Activated CD8-positive, alpha-beta T cell treated with anti-CD3 and anti-CD28 coated beads for 36 hours (primary cell): ENCODE results near the gene TMEM200C. TPM values are rescaled to one million over a fixed set of nuclear protein-coding genes. Genes with fewer than 3 reads are reported as not detected.

ENCODE experiments used
- ATAC-seq: fragments of 200-7000 bp; cut with Tn5 transposase; one replicate; pipeline ENCODE4 v1.10.0; 2021; ENCODE audit warnings: mild to moderate bottlenecking, moderate library complexity
- CTCF ChIA-PET: fragments of 350-600 bp; sonication (Branson Sonifier 250); formaldehyde crosslinking; loops from one replicate; lab custom pipeline; 2021; ENCODE audit warnings: antibody characterized with exemption; lab: Charles Lee
- POLR2A ChIA-PET: fragments of 350-600 bp; sonication (Branson Sonifier 250); formaldehyde crosslinking; loops from one replicate; lab custom pipeline; 2021; ENCODE audit warnings: antibody characterized with exemption; lab: Charles Lee
- DNase-seq: peaks from one replicate; pipeline ENCODE4 v3.0.0-alpha.2; 2020
- H3K27ac Mint-ChIP-seq: one replicate; pipeline ENCODE4 v1.8.0; 2021; ENCODE audit warnings: mild to moderate bottlenecking, mixed read lengths
- H3K27me3 Mint-ChIP-seq: one replicate; pipeline ENCODE4 v1.8.0; 2021; ENCODE audit warnings: mixed read lengths
- H3K36me3 Mint-ChIP-seq: one replicate; pipeline ENCODE4 v1.8.0; 2021; ENCODE audit warnings: low read depth, mixed read lengths
- H3K4me1 Mint-ChIP-seq: one replicate; pipeline ENCODE4 v1.8.0; 2021; ENCODE audit warnings: low read depth, mixed read lengths
- H3K4me3 Mint-ChIP-seq: one replicate; pipeline ENCODE4 v1.8.0; 2021; ENCODE audit warnings: mild to moderate bottlenecking, moderate library complexity, mixed read lengths
- H3K9me3 Mint-ChIP-seq: one replicate; pipeline ENCODE4 v1.8.0; 2021; ENCODE audit warnings: mixed read lengths
- intact Hi-C: fragments of 100-400 bp; cut with micrococcal nuclease; formaldehyde crosslinking; loops from one replicate; pipeline ENCODE4 v1.10.0; 2022
- total RNA-seq, 2 experiments: library from RNA; stranded (reverse); gene quantifications; one replicate each; pipeline ENCODE4 v1.2.3, GENCODE V29; 2021
- TF ChIP-seq, protein P1 (sequence below): fragments of 200-600 bp; IDR thresholded peaks from one replicate; pipeline ENCODE4 v1.8.0; 2022; ENCODE audit warnings: antibody characterized with exemption, mild to moderate bottlenecking

Gene TMEM200C
- total RNA-seq, 2 experiments from 2014 or later, result not detected

DNA sequence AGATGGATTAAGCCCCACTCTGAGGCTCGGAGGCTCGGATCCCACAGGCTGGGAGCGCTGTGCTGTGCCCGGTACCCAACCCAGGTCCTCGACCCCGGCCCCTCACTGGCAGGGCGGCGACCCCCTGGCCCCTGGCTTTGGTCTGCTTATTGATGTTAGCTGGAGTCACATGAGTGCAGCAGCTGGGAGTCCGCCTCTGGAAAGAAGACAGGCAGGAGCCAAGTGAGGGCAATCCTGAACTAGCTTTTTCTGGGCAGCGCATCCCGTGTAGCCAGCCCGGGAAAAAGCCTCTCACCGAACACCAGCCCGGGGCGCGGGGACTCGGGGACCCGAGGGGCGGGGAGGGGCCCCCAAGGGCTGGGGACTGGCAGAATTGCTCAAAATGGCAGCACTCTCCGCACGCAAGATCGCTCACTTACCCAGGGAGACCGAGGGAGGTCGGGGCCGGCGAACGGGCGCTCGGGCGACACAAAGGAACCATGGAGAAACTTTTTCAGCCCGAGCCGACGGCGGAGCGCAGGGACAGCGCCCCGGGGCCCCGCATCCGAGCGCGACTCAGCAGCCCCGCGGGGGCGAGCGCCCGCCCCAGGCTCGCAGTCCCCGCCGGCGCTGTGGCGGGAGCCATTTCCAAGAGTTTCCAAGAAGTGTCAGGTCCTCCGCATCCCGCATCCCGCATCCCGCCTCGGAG lies 567 bp downstream of the TMEM200C start:
- ChIA-PET CTCF (interaction anchor here (1.3 to 1.4 kb wide), 2 partner anchors 10 to 15 kb away, joined by 4 read pairs; no protein-coding TSS in a partner anchor), POLR2A (no interaction called here)
- H3K4me1 Mint-ChIP-seq, result peaks cover 8% of the 10 kb centered on the region
- no peak overlapping the region for H3K27ac Mint-ChIP-seq
- no peak for ATAC-seq
- TF ChIP-seq, protein P1, sequence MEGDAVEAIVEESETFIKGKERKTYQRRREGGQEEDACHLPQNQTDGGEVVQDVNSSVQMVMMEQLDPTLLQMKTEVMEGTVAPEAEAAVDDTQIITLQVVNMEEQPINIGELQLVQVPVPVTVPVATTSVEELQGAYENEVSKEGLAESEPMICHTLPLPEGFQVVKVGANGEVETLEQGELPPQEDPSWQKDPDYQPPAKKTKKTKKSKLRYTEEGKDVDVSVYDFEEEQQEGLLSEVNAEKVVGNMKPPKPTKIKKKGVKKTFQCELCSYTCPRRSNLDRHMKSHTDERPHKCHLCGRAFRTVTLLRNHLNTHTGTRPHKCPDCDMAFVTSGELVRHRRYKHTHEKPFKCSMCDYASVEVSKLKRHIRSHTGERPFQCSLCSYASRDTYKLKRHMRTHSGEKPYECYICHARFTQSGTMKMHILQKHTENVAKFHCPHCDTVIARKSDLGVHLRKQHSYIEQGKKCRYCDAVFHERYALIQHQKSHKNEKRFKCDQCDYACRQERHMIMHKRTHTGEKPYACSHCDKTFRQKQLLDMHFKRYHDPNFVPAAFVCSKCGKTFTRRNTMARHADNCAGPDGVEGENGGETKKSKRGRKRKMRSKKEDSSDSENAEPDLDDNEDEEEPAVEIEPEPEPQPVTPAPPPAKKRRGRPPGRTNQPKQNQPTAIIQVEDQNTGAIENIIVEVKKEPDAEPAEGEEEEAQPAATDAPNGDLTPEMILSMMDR, result no peak
- DNase-seq, result no peak
- intact Hi-C loops, result no loop called here
- H3K36me3 Mint-ChIP-seq, result no peaks in the 10 kb centered on the region
- peak overlapping the region; percentile 2 for H3K4me3 Mint-ChIP-seq
- peaks cover 60% of the 10 kb centered on the region for H3K27me3 Mint-ChIP-seq
- no peaks in the 10 kb centered on the region for H3K9me3 Mint-ChIP-seq

DNA sequence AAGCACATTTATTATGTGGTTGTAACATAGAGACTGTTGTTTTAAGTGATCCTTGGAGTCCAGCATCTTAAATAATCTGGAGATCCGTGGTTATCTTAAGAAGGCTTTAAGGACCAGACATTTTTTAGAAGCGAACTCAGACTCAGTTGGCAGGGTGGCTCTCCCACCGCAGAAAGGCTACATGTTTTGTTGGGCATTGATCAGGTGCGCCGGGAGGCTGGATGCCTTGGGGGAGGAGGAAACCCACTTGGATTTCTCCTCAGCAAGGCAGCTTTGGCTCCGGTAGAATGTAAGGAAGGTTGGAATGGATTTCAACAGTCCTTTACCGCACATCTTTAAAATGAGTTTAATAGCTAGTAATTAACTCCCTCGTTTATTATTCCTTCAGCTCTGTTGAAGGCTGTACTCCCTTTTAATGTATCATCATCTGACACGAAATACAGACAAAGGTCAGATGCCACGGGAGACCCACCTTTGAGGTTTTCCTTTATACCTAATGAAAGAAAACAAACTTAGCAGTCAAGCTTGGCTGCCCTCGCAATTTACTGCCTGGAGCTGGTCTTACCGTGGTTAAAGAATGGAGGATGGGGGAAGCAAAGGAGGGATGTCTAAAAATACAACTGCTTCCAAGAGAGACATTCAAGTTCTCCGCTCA lies 1.2 kb downstream of the TMEM200C start:
- H3K4me1 Mint-ChIP-seq, result peaks cover 8% of the 10 kb centered on the region

DNA sequence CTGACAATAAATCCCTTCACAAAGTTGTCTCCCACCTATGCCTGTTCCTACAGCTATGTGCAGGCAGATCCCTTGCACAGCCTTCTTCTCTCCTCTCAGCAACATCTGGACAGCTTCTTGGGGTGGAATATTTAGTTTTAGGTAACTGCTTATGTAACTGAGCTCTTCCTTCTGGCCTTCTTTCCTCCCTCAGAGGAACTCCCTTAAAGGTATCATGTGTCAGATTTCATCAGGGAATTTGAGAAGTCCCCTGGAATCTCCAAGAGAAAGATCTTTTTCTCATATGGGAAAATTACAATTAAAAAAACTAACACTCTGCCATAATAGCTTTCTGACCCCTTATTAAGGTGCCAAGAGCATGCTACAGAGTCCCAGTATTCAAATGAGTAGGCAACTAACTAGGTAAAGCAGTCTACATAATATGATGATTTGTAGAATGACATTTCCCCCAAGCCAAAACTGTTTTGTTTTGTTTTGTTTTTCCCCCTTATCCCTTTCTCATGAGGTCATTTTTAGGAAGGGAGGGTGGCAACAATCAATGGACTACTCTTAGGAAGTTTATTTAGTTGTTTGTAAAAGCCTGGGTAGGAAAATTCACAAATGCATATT lies 2.4 kb downstream of the TMEM200C start:
- peaks cover 8% of the 10 kb centered on the region for H3K4me1 Mint-ChIP-seq
- ATAC-seq, result no peak
- no peak for DNase-seq
- peaks cover 63% of the 10 kb centered on the region for H3K27me3 Mint-ChIP-seq
- no peaks in the 10 kb centered on the region for H3K36me3 Mint-ChIP-seq
- ChIA-PET CTCF (interaction anchor here (0.9 to 2.8 kb wide), 4 partner anchors 9 to 18 kb away, joined by 3 to 13 read pairs (median 4); no protein-coding TSS in a partner anchor), POLR2A (interaction anchor here (0.7 kb wide), 1 partner anchor 15 kb away, joined by 3 read pairs; no protein-coding TSS in a partner anchor)
- intact Hi-C loops, result no loop called here
- no peak overlapping the region for H3K4me3 Mint-ChIP-seq
- no peak overlapping the region for H3K27ac Mint-ChIP-seq
- TF ChIP-seq, protein P1, result no peak
- no peaks in the 10 kb centered on the region for H3K9me3 Mint-ChIP-seq

More for the DNA sequence above, 1.2 kb downstream of the TMEM200C start:
- intact Hi-C loops, result no loop called here
- no peak for ATAC-seq
- ChIA-PET POLR2A (no interaction called here), CTCF (interaction anchor here (1.3 to 1.4 kb wide), 2 partner anchors 10 to 15 kb away, joined by 4 read pairs; no protein-coding TSS in a partner anchor)
- H3K27ac Mint-ChIP-seq, result no peak overlapping the region
- TF ChIP-seq, protein P1, result no peak
- no peaks in the 10 kb centered on the region for H3K36me3 Mint-ChIP-seq
- H3K9me3 Mint-ChIP-seq, result no peaks in the 10 kb centered on the region
- DNase-seq, result no peak
- peak overlapping the region; percentile 2 for H3K4me3 Mint-ChIP-seq
- H3K27me3 Mint-ChIP-seq, result peaks cover 63% of the 10 kb centered on the region

DNA sequence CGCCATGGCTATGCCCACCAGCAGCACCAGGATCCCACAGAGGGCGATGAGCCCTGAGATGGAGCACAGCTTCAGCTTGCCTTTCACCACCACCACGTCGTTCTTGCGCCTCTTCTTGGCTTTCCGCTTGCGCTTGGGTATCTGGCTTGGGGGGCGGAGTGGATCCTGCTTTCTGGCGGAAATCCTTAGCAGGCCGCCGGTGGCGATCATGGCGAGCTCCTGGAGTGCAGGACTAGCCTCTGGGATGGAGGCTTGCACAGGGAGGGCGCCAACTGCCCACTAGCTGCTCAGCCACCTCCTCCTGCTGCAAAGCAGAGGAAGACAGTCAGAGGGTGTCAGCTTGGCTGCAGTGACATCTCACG lies 3.5 kb downstream of the TMEM200C start:
- Mint-ChIP-seq H3K27ac (no peak overlapping the region), H3K4me1 (peaks cover 8% of the 10 kb centered on the region), H3K4me3 (no peak overlapping the region), H3K27me3 (peaks cover 56% of the 10 kb centered on the region), H3K36me3 (no peaks in the 10 kb centered on the region), H3K9me3 (no peaks in the 10 kb centered on the region)
- intact Hi-C loops, result no loop called here
- POLR2A ChIA-PET, result no interaction called here
- DNase-seq (no peak), ATAC-seq (no peak)
- TF ChIP-seq, protein P1, result no peak
- CTCF ChIA-PET, result interaction anchor here (1.0 to 2.8 kb wide), 4 partner anchors 10 to 819 kb away, joined by 3 to 13 read pairs (median 7); no protein-coding TSS in a partner anchor
